HG03060 (cell line): Measurements from ENCODE around the gene ROBO1.

Experiments
- ATAC-seq: cut with Tn5 transposase; IDR thresholded peaks from one replicate; pipeline ENCODE4 v1.9.1; 2021; ENCODE audit warnings: low read depth, moderate number of reproducible peaks; ENCODE audit not compliant: unreplicated experiment

Gene ROBO1

DNA sequence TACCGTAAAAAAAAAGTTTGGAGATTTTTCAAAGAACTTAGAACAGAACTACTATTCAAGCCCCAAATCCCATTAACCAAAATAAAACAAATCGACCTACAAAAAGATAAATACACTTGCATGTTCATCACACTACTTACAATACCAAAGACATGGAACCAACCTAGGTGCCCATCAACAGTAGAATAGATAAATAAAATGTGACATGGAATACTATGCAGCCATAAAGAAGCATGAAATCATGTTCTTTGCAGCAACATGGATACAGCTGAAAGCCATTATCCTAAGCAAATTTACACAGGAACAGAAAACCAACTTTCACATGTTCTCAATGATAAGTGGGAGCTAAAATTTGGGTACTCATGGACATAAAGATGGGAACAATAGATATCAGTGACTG lies 768.7 kb downstream of the ROBO1 start:
- no peak for ATAC-seq

DNA sequence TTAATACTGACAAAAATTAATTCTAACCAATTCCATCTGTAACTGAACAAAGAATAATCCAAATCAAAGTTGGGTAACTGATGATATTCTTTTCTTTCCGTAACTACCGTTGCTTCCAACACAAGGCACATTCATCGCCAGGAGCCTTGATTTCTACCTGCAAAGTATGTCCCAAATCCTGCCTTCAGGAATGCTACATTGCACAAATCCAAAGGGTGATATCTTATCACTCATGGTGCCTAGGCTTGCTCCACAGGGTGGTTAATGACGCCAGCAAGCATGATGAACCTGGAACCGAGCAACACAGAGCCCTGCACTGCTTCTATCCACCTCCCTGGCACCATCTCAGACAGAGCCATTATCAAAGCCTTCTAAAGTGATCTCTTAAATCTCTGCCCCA lies 772.7 kb downstream of the ROBO1 start:
- no peak for ATAC-seq

DNA sequence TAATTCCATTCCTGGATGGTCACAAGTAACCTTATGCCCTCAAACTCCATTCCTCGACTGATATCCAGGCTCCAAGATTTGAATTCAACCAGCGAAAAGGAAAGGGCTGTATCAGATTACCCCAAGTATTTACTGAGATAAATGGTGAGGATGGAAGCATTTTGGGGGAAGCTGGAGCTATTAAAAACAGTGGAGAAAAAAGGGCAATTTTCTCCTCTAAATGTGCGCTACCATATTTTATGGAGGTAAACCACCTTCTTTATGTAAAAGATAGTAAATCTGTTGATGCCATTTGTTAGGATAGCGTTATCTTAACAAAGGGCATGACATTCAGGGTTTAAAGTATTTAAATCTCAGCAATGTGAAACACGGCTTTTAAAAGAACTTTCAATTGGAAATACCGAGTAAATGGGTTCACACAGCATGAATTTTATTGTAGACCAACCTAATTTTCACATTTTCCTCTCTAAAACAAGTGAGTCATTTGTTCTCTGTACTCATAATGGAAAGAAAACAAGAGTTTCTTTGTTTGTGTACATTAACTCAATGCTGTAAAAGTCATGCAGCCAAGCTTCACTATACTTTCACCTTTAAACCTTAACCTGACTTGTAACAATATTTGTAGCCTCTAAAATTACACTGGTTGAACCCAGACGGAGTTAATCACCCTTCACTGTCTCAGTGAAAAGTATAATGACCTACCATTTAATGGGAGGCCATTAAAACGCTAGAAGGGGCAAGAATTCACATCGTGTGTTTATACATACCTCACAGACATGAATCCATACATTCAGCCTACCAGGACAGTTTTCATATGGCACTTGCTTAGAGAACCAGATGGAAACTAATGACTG lies 773.4 kb downstream of the ROBO1 start:
- ATAC-seq, result no peak

DNA sequence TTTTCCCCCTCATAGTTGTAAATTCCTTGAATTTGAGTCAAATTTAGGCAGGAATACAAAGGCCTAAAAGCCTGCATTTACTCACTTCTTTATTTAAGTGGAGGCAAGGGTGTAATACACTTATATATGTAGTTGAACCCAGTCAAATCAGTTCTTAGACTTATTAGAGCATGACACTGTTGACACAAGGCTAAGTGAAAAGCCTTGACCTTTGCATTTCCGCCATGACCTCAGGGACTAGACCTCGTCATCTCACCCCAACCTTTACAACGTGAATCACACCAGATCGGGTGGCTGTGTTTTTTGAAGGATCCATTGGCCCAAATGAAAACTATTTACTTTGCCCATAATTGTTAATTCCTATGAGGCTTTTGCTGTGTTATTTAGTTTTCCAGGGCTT lies 774.4 kb downstream of the ROBO1 start:
- ATAC-seq, result no peak

DNA sequence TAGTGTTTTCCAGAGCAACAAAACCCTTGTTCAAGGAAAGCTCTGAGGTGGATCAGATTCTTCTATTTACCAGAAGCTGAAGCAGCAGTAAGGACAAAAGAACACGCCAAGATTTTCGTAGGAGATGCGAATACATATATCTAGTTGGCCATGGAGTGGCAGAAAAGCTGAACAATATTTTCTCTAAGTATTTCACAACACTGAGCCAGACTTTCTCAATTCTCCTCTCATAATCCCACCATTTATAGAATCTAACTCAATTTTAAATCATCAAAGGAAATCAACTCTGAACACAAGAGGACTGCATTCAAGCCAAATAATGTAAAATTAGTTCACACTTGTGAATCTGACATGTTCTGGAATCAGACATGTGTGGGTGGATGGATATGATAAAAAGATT lies 775.0 kb downstream of the ROBO1 start:
- ATAC-seq, result no peak

DNA sequence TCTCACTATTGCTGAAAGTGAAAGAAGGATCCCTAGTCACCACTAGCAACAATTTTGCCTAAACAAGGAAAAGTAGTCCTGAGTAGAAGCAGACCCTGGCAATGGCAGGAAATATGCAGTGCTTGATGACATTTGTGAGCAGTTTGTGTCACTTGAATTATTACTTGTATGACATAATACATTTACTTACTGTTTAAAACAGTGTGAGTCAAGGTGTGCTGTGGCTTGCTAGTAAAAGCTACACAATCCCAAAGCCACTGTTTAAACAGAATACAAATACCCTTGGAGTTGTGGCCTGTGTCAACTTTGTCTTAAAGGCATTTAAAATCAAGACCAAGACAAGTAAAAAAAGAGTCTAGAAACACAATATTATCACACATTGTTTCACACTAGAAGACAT lies 775.4 kb downstream of the ROBO1 start:
- ATAC-seq, result no peak

DNA sequence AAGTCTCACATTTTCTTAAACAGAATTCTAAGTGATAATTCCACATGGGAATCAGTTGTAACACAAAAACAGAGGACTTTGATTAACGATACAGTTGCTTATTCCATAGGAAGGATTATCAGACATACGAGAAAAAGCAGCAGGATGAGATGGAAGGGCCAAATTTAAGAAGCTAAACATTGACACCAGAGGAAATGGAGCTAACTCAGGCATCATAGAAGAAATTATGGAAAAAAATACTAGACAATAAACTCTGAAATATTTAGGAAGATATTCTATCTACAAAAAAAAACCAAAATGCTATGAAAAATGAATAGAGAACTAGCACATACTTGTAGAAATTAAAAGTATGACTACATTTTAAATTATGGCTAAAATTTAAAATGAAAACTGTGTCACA lies 776.1 kb downstream of the ROBO1 start:
- no peak for ATAC-seq

DNA sequence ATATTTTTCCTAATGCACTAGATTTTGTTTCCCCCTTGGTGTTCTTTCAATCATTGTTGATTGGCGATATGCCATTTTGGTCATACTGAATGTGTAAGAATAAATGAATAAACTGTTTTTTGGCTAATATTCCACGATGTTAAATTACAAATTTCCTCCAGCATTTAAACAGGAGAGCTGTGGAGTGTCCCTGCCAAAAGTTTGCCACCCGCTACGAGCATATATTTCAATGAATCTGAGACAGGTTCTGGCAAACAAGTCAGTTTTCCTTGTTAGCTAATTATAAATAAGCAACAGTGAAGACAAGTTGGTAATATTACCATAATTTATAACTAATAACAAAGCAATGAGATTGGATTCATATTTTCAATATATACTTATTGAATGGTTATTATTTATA lies 777.6 kb downstream of the ROBO1 start:
- ATAC-seq, result no peak

DNA sequence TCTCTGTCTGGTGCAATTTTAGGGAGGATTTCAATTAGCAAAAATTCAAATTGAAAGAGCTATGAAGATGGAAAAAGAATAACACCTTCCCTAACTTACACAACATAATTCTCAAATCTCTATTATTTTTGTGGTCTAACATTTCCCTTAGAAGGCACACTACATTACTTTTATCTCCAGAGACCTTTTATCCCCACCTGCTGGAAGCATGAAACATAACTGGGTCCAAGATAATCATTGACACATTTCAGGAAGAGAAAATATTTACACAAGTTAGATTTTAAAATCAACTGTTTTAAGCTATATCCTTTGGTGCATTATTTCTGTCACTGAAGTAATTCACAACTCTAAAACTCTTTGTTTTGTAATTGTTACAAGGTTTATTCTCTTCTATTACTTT lies 779.5 kb downstream of the ROBO1 start:
- ATAC-seq, result no peak

DNA sequence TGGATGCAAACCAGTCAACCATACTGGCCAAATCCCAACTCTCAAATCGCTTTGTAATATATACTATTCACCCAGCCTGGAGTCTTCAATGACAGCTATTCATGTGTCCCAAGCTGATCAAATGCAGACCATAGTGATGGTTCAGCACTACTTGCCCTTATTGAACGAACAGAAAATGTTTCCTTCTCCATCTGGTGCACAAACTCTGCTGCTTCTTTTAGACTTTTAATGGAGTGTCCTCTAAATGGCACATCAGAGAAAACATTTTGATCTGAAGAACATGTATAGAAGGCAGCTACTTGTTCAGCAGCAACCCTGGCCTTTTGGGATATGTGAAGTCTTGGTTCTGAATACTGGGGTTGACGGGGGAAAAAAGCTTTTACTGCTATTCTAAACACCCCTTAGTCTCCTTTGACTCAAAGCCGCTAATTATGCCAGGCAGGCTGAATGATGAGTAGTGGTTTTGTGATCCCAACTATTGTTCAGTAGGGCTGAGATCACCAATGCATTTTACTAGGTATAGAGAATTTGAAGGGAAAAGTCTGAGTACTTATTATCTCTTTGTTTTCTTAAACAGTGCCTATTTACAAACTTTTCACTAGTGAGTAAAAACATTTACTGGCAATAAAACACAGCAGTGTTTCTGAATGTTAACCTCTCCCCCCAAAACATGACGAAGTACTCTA lies 781.2 kb downstream of the ROBO1 start:
- no peak for ATAC-seq

DNA sequence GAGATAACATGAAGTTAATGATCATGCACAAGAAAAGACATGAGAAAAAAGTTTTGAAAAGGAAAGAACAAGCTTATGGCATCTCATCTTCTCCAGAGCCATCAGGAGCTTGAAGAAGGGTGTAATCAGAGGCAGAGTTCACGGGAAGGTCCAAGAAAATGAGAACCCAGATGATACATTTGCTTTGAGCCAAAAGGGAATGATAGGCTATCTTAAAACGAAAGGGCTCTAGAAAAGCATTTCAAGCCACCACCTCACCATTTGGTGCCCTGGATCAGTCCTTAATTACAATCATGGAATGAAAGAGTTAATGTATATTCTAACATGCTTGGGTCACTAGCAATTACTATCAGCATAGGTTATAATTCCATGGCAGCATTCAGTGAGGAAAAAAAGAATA lies 781.8 kb downstream of the ROBO1 start:
- no peak for ATAC-seq

DNA sequence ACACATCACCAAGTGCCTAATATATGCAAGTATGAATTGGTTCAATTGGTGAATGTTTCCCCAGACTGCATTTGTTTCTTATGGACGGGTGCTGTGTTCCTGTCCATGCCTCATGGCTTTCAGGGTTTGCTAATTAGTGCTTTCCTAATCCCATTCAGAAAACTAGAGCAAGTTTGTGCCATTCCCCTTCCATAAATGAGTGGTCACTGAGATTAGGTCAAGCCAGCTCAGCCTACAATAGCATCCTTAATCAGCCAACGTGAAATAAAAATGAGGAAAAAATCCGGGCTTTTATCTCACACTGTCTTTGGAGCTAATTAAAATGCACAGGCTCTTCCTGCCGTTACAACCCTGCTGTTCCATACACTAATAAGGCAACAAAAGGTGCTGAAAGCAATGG lies 788.8 kb downstream of the ROBO1 start:
- ATAC-seq, result no peak

DNA sequence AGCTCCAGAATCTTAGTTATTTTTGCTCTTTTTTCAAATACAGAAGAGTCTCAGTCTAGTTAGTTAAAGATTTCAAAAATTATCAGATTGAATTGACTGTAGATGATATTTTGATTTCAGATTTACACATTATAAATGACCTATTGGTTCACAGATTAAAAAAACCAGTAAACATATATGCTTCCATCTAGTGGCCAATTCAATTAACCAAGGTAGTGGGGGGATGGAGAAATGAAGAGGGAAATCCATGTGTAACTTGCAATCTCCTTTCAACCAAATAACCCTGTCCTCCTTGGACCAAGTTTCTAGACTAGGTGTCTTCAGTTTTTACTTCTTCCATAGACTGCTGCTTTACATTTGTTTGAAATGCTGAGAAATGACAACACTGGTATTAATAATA lies 789.8 kb downstream of the ROBO1 start:
- no peak for ATAC-seq

DNA sequence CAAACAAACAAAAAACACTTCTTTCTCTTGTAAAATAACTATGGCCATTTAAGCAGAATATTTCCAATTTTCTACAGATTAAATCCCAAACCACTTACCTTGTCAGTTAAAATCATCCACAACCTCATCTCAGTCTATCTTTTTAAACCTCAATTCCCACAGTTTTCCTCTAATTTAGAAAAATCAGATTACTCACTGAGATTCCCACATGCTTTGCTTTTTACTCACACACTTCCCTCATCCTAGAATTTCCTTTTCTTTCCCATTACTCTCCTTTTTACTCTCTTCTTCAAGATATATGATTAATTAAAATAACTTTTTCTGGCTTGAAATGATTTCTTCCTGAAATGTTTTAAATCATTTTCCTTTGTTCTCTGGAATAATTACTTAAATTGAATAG lies 790.7 kb downstream of the ROBO1 start:
- ATAC-seq, result no peak

DNA sequence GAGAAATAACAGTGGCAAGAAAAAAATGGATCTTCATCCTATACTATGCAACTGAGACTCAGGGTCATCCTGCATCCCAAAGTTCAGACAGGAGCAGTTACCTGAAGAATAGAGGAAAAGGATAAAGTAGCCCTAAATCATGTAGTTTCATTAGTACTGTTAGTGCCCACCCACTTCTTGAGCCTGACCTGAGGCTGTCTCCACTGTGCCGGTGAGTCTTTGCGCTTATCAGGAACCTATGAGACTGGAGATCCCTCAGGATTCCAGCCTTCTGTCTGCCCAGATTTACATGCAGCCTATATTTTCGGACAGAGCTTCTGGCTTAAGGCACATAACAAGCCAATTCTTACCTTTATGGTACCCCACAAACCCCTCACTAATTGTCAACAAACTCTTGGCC lies 791.6 kb downstream of the ROBO1 start:
- no peak for ATAC-seq

DNA sequence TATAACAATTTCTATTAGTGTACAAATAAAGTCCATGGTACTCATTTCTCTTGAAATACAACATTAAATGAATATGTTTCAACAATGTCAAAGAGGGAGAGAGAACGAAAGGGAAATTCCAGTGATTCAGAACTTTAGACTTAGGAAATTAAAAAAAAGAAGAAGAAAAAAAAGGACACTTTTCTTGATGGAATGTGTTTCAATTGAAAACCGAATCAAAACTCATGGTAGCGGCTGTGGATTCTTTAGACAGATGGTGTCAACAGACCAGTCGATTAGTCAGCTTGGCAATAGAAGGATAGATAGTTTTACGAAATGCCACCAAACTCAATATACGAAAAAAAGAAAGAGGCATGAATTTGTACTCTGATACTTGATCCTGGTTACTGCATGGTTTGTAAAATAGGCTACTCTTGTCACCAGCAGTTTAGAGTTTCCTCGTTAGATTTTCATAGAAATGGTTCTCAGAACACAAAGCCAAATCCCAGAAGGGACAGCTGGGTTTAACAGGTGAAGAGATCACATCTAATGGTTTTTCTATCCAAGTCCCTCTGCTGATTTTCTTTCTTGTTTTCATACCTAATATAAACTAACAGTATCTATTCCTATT lies 793.5 kb downstream of the ROBO1 start:
- no peak for ATAC-seq

DNA sequence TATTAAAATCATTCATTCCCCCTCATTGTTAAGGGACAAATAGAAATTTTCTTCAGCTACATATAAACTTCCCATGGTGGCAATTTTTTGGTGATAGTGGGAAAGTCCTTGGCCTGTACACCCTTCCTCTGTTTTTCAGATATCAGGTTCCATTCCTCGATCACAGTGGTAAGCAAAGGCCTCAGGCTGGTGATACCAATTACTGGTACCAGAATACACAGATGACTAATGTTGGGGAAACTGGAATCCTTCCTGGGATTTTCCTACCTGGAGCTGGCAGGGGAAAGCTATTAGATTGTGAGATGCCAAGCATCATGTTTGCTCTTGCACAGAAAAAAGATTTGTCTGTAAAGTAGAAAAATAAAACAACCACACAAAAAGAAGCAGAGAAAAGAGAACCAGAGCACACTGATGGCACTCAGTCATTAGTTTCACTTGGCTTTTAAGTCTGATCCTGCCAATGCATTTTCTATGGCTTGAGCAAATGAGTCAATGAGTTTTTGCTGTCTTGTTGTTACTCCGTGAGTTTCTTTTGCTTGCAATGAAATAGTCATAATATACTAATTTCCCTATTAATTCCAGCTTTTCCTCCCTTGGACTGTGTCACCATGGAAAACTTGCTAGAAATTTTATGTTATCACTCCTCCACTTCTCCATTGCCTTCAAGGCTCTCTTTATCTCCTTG lies 795.0 kb downstream of the ROBO1 start:
- ATAC-seq, result no peak

DNA sequence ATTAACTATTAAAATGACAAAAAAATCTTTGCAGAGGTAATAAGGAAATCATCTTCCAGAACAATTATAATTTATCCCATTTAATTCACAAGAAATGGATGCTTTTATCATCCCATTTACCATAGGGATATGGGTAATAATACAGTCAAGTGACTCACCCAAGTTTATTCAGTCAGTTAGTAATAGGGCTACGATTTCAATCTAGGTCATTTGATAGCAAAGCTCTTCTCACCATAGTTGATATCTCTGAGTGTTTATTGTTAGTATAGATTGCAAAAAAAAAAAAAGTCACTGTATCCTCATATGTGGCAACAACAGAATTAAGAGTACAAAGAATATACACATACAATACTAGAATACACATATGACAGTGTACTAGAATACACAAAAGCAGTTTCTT lies 797.1 kb downstream of the ROBO1 start:
- ATAC-seq, result no peak

DNA sequence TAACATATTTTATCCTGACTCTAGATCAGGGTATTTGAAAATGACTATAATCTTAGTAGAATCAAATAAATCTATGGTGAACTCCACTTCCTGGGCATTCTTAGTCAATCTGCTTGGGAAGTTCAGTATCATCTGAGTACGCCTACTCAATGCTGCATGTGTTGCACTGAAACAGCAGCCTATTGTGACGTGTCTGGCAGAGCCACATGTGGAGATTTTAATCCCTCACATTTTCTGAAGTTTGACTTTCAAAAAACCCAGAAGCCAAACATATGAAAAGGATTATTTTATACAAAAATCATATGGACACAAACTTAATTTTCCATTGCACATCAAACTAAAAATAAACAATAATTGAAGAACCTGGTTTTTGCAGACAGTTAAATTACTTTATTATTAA lies 798.3 kb downstream of the ROBO1 start:
- ATAC-seq, result no peak

DNA sequence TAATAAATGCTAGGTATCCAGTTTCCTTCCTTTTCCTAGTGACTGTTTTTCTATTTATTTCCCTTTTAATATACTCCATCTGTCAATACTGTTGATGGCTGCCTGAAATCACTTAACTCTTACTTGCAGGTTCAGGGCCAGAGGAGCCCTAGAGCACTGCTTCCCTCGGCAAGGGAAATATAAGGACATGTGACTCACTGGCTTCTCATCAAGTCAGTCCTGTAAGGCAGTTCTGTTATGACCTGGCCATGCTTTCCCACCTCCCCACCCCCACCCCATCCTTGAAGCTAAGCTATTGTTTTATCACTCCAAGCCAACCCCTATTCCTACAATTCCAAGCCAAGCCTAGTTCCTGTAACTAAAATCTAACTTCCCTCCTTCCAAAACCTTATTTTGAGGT lies 800.7 kb downstream of the ROBO1 start:
- no peak for ATAC-seq

DNA sequence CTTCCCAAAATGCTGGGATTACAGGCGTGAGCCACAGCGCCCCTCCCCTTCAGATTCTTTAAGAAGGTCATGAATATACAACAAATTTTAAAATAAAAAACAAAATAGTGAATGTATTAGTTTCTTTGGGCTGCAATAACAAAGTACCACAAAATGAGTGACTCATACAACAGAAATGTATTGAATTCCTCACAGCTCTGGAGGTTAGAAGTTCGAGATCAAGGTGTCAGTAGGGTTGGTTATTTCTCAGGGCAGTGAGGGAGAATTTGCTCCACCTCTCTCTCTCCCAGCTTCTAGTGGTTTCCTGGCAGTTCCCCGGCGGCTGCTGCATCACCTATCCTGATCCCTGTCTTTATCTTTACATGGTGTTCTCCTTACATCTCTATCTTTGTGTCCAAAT lies 804.0 kb downstream of the ROBO1 start:
- no peak for ATAC-seq
